PC-3 (cell line): ENCODE data around the gene LRPAP1.

Experiments used
- CTCF ChIP-seq: fragments of 300-600 bp; sonication (generic); conservative IDR thresholded peaks from 2 replicates; pipeline ENCODE4 v1.5.1; 2017; ENCODE audit warnings: antibody characterized with exemption, low read depth, mild to moderate bottlenecking, low read length
- EZH2 ChIP-seq: fragments of 300-600 bp; sonication (generic); IDR thresholded peaks from one replicate; pipeline ENCODE4 v1.6.1; 2017; ENCODE audit warnings: antibody characterized with exemption, mild to moderate bottlenecking, low read length; ENCODE audit not compliant: unreplicated experiment
- EZH2phosphoT487 ChIP-seq: fragments of 300-600 bp; sonication (generic); IDR thresholded peaks from 2 replicates; pipeline ENCODE4 v1.6.1; 2018; ENCODE audit warnings: mild to moderate bottlenecking, antibody characterized with exemption, low read length, borderline replicate concordance

- no peak for TF ChIP-seq CTCF
- TF ChIP-seq EZH2 = no peak
- no peak for TF ChIP-seq EZH2phosphoT487
These were observed 63.4 kb downstream of the LRPAP1 start for GRCh38 chr4:3468804-3469203.
